22Rv1 (cell line): ENCODE results near the gene CBLB.

Experiments used
- H3K27ac ChIP-seq: fragments of 450-650 bp; 2 replicates; pipeline ENCODE4 v1.5.1; 2017
- CTCF ChIP-seq: fragments of 450-650 bp; IDR thresholded peaks from 2 replicates; pipeline ENCODE4 v1.5.1; 2017; ENCODE audit warnings: mild to moderate bottlenecking
- ZFX ChIP-seq: fragments of 450-650 bp; IDR thresholded peaks from 2 replicates; pipeline ENCODE4 v1.6.1; 2017; ENCODE audit warnings: antibody characterized with exemption, borderline replicate concordance

CBLB gene

DNA sequence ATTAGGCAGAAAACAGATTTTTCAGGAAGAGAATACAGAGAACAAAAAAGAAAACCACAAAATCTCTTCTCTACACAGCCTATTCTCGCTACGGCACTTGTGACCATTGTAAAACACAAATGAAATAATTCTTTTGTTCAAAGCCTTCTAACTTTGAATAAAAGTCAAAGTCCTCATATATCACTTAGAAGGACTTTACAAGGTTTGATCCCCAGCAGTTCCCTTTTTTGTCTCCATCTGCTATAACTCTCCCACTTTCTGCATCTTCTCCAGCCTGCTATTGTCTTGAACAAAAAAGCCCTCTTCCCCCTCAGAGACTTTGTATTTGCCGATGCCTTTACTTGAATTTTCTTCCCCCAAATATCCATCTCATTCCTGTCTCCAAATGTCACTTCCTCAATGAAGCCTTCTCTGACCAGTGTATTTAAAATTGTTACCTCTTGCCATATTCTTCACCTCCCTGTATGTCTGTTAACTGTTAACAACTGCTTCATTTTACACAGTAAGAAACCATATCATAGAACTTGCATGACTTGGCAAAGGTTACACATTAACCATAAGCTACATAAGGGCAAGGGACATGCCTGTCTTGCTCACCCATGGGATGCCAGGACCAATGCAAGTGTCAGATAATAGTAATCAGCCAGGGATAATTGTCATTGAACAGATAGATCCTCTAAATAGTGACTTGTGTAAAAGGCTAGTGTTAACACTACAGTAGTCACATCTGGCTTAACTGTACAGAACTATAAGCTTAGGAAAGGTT, 122.4 kb downstream of the CBLB start:
- H3K27ac ChIP-seq: no peak overlapping the region
- TF ChIP-seq CTCF (no peak), ZFX (no peak)

DNA sequence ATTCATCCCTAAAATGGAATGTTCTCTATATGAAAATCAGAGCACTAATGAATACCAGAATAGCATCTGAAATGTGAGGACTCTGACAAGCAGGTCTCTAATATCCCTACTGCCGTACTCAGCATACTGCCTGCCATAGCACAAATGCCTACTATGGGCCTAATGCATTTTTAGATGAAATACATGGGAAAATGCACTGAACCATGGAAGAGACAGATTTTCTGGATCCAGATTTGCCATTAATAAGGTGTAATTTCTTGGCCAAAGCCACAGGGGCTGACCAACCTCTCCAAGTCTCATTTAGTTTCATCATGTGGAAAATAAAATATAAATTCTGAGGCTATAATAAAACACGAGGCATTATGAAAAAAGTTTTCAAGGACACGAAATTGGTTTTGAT, 123.8 kb downstream of the CBLB start:
- no peak overlapping the region for H3K27ac ChIP-seq
- TF ChIP-seq CTCF (no peak), ZFX (no peak)

- TF ChIP-seq ZFX: no peak
- H3K27ac ChIP-seq: no peak overlapping the region
These were observed 124.6 kb downstream of the CBLB start for GRCh38 chr3:105744202-105744601.

DNA sequence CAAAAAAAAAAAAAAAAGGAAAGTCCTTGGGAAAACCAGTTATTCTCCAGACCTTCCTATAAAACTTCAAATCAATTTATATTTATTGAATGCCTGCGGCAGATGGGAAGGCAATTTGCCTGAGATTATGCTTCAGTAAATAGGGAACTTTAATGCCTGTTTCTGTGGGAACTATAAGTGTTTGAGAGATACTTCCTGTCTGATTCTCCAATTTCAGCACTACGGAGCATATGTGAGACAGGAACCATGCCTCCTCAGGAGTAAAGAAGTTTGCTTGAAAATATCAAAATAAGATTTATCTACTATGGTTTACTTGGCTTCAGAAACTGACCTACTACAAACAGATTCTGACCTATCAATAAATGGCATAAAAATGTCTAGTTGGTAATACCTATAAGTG, 135.5 kb downstream of the CBLB start:
- TF ChIP-seq ZFX: no peak
- no peak for TF ChIP-seq CTCF
- no peak overlapping the region for H3K27ac ChIP-seq

DNA sequence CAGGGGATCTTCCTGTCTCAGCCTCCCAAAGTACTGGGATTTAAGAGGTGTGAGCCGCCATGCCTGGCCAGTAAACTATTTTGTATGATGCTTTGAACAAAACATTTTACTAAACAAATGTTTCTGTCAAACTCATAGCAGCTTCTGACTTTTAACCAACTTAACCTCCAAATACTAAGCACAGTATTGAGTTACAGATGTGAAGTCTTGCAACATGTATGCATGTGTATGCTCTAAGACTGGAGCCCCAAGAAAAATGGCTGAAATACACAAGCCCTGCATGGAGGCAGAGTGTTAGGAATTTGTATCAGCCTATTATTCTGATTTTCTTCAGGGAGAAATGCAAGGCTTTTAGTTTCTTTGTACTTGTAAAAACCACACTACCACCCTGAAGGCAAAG, 137.1 kb downstream of the CBLB start:
- TF ChIP-seq CTCF: no peak
- no peak for TF ChIP-seq ZFX
- no peak overlapping the region for H3K27ac ChIP-seq

DNA sequence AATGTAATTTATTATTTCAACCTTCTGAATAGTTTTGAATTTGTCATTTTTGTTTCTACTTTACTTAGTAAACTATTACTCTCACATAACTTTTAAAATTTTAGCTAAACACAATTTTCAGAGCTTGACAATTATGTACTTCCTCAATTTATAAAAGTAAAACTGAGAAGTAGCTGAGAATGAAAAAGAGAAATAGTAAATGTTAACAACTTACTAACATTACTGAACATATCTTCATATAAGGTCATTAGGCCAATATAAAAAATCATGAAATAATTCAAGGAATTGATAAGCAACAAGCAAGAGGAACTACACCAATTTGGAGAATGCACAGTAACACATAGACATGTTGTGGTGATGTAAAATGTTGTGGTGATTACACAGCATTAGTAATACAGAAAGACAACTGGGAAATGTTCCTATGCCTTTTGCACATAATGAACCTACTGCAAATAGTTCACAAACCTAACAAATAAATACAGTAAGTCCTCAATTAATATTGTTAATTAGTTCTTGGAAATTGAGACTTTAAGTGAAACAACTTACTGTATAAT, 137.9 kb downstream of the CBLB start:
- TF ChIP-seq ZFX: no peak
- no peak for TF ChIP-seq CTCF
- no peak overlapping the region for H3K27ac ChIP-seq

- H3K27ac ChIP-seq: no peak overlapping the region
- TF ChIP-seq CTCF (no peak), ZFX (no peak)
These were observed 139.1 kb downstream of the CBLB start for GRCh38 chr3:105729667-105730066.
